ENCODE data around the gene SLC9B2.
"Not testable (repeated sequence)": the region's sequence is repeated elsewhere in the genome, so short reads cannot be mapped to it uniquely, and the experiment has no call there.

The SLC9B2 gene

DNA sequence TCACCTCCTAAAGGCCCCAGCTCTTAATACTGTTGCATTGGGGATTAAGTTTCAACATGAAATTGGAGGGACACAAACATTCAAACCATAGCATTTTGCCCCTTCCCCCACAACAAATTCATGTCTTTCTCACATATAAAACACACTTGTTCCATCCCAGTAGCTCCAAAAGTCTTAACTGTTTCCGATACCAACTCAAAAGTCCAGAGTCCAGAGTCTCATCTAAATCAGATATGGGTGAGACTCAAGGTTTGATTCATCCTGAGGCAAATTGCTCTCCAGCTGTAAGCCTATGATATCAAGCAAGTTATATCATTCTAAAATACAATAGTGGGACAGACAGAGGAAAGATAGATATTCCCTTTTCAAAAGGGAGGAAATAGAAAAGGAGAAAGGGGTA is 65.8 kb downstream of the SLC9B2 start:
- Histone ChIP-seq H3K79me2 (ENCODE audit: insufficient read depth, low read depth) (no peaks in the 10 kb centered on the region), H3K27ac (no peak overlapping the region), H3K4me1 (ENCODE audit: low read depth, poor library complexity, severe bottlenecking) (peaks cover 8% of the 10 kb centered on the region), H3K4me2 (no peak overlapping the region), H2AFZ (ENCODE audit: low read depth) (no peak overlapping the region), H3K27me3 (ENCODE audit: insufficient read depth, low read depth) (no peaks in the 10 kb centered on the region), H4K20me1 (ENCODE audit: insufficient read depth) (no peaks in the 10 kb centered on the region), H3K4me3 (IDR thresholded peaks at IDR 0.05; ENCODE audit: insufficient read depth, low read depth, low read length) (no peak overlapping the region), H3K36me3 (ENCODE audit: insufficient read depth) (no peaks in the 10 kb centered on the region), H3K9ac (no peak overlapping the region)
- TF ChIP-seq, protein P1, sequence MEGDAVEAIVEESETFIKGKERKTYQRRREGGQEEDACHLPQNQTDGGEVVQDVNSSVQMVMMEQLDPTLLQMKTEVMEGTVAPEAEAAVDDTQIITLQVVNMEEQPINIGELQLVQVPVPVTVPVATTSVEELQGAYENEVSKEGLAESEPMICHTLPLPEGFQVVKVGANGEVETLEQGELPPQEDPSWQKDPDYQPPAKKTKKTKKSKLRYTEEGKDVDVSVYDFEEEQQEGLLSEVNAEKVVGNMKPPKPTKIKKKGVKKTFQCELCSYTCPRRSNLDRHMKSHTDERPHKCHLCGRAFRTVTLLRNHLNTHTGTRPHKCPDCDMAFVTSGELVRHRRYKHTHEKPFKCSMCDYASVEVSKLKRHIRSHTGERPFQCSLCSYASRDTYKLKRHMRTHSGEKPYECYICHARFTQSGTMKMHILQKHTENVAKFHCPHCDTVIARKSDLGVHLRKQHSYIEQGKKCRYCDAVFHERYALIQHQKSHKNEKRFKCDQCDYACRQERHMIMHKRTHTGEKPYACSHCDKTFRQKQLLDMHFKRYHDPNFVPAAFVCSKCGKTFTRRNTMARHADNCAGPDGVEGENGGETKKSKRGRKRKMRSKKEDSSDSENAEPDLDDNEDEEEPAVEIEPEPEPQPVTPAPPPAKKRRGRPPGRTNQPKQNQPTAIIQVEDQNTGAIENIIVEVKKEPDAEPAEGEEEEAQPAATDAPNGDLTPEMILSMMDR (conservative IDR thresholded peaks at IDR 0.05; ENCODE audit: low read depth, low read length): no peak

DNA sequence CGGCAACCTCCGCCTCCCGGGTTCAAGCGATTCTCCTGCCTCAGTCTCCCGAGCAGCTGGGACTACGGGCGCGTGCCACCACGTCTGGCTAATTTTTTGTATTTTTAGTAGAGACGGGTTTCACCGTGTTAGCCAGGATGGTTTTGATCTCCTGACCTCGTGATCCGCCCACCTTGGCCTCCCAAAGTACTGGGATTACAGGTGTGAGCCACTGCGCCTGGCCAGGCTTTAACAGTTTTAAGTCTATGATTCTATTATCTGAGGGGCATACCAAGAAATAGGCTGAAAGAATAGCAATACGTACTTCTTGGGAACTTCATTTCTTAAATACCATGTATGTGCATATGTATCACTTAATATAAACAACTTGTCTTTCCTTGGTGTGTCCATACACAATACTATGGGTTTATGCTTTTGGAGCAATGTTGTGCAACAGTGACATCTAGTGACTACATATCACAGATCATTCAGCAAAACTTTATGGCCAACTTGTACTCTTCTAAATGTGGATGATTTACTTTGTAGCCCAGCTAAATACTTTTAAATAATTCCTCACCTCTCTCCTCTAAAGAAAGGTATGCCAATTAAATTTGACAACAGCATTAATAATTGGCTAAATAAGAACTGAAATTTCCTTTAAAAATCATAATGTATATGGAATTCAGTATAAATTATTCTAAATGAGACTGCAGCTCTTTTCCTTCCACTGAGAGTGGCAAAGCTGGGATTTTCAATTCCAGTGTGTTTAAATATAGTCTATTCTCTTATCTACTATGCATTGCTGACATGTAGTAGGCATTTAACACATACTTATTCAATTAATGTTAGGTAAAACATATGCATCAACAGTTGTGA is 67.5 kb downstream of the SLC9B2 start:
- no peak overlapping the region for H2AFZ ChIP-seq (ENCODE audit: low read depth)
- TF ChIP-seq, protein P1 (conservative IDR thresholded peaks at IDR 0.05; ENCODE audit: low read depth, low read length): peak; percentile 85
- H3K27ac ChIP-seq: no peak overlapping the region
- H3K79me2 ChIP-seq (ENCODE audit: insufficient read depth, low read depth): no peaks in the 10 kb centered on the region
- peaks cover 8% of the 10 kb centered on the region for H3K4me1 ChIP-seq (ENCODE audit: low read depth, poor library complexity, severe bottlenecking)
- H3K4me2 ChIP-seq: no peak overlapping the region
- H4K20me1 ChIP-seq (ENCODE audit: insufficient read depth): no peaks in the 10 kb centered on the region
- H3K27me3 ChIP-seq (ENCODE audit: insufficient read depth, low read depth): no peaks in the 10 kb centered on the region
- H3K4me3 ChIP-seq (IDR thresholded peaks at IDR 0.05; ENCODE audit: insufficient read depth, low read depth, low read length): no peak overlapping the region
- no peak overlapping the region for H3K9ac ChIP-seq
- H3K36me3 ChIP-seq (ENCODE audit: insufficient read depth): no peaks in the 10 kb centered on the region

DNA sequence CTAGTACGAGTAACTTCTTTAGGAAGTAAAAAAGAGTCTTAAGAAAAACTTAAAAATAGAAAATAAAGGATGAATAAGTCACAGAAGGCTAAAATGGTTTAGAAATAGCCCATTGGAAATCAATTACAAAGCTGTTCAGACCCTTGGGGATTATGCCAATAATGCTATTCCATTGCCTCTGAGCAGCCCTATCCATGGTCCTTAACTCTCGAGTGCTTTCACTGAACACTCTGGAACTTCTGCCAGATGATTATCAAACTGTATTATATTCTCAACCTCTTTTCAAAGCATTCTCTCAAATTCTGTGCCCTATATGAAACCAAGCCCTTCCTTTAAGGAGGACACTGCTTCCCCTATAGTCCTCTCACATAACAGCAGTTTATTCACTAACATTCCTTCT is 74.0 kb downstream of the SLC9B2 start:
- Histone ChIP-seq H3K36me3 (ENCODE audit: insufficient read depth) (no peaks in the 10 kb centered on the region), H3K27ac (no peak overlapping the region)

DNA sequence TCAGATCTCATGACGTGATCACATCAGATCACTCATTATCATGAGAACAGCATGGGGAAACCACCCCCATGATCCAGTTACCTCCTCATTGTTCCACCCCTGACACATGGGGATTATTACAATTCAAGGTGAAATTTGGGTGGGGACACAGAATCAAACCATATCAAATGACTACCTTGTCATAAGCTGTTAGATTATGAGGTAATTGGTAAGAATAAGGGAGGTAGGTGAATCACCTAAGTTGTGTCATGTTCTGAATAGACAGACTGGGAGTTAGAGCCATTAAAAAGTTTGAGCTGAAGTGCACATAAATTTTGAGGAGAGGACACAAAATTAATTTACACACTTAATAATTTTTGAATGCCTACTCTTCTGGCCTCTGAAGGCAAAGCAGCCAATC is 81.8 kb downstream of the SLC9B2 start:
- Histone ChIP-seq H3K36me3 (ENCODE audit: insufficient read depth) (no peaks in the 10 kb centered on the region), H3K4me1 (ENCODE audit: low read depth, poor library complexity, severe bottlenecking) (no peaks in the 10 kb centered on the region), H2AFZ (ENCODE audit: low read depth) (no peak overlapping the region), H3K27ac (no peak overlapping the region), H3K9ac (no peak overlapping the region), H4K20me1 (ENCODE audit: insufficient read depth) (no peaks in the 10 kb centered on the region), H3K4me2 (no peak overlapping the region), H3K4me3 (IDR thresholded peaks at IDR 0.05; ENCODE audit: insufficient read depth, low read depth, low read length) (no peak overlapping the region), H3K79me2 (ENCODE audit: insufficient read depth, low read depth) (no peaks in the 10 kb centered on the region), H3K27me3 (ENCODE audit: insufficient read depth, low read depth) (no peaks in the 10 kb centered on the region)
- TF ChIP-seq, protein P1 (conservative IDR thresholded peaks at IDR 0.05; ENCODE audit: low read depth, low read length): no peak

More for the DNA sequence above, 74.0 kb downstream of the SLC9B2 start:
- Histone ChIP-seq H3K27me3 (ENCODE audit: insufficient read depth, low read depth) (no peaks in the 10 kb centered on the region), H4K20me1 (ENCODE audit: insufficient read depth) (no peaks in the 10 kb centered on the region), H3K79me2 (ENCODE audit: insufficient read depth, low read depth) (no peaks in the 10 kb centered on the region), H2AFZ (ENCODE audit: low read depth) (no peak overlapping the region), H3K4me3 (IDR thresholded peaks at IDR 0.05; ENCODE audit: insufficient read depth, low read depth, low read length) (no peak overlapping the region), H3K4me1 (ENCODE audit: low read depth, poor library complexity, severe bottlenecking) (no peaks in the 10 kb centered on the region), H3K9ac (no peak overlapping the region), H3K4me2 (no peak overlapping the region)
- TF ChIP-seq, protein P1 (conservative IDR thresholded peaks at IDR 0.05; ENCODE audit: low read depth, low read length): no peak

DNA sequence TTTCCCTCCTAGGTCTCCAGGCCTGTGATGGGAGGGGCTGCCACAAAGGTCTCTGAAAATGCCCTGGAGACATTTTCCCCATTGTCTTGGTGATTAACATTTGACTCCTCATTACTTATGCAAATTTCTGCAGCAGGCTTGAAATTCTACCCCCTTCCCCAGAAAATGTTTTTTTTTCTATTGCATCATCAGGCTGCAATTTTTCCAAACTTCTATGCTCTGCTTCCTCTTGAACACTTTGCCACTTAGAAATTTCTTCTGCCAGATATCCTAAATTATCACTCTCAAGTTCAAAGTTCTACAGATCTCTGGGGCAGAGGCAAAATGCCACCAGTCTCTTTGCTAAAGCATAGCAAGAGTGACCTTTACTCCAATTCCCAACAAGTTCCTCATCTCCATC is 82.6 kb downstream of the SLC9B2 start:
- H3K36me3 ChIP-seq (ENCODE audit: insufficient read depth); H3K4me2 ChIP-seq; H3K79me2 ChIP-seq (ENCODE audit: insufficient read depth, low read depth); H3K27ac ChIP-seq; H2AFZ ChIP-seq (ENCODE audit: low read depth); H3K4me1 ChIP-seq (ENCODE audit: low read depth, poor library complexity, severe bottlenecking); H3K4me3 ChIP-seq (IDR thresholded peaks at IDR 0.05; ENCODE audit: insufficient read depth, low read depth, low read length); H3K9ac ChIP-seq; H4K20me1 ChIP-seq (ENCODE audit: insufficient read depth); H3K27me3 ChIP-seq (ENCODE audit: insufficient read depth, low read depth): not testable (repeated sequence)
